A549 (cell line): ENCODE data around the gene LRRC31. TPM values are rescaled to one million over a fixed set of nuclear protein-coding genes. Genes with fewer than 3 reads are reported as not detected.

Experiments used
- ATAC-seq, 2 experiments: fragments of 200-7000 bp in 1 of 2; fragments of >200 bp in 1 of 2; cut with Nextera tagmentation in 1 of 2; cut with Tn5 transposase in 1 of 2; 3 replicates each; pipeline versions ENCODE4 v1.8.0 to v1.9.1; 2018 to 2020; ENCODE audit warnings: mild to moderate bottlenecking in 1 of 2, moderate library complexity in 1 of 2
- CTCF ChIA-PET: fragments of 300-600 bp; sonication (Branson Sonifier 250); formaldehyde crosslinking; extraction: SDS; loops from one replicate; lab custom pipeline; 2021; ENCODE audit warnings: antibody characterized with exemption, inconsistent platforms; lab: Yijun Ruan, JAX
- POLR2A ChIA-PET: fragments of 350-600 bp; formaldehyde crosslinking; extraction: SDS; loops from one replicate; lab custom pipeline; 2021; ENCODE audit warnings: antibody characterized with exemption, inconsistent platforms; lab: Yijun Ruan, JAX
- DNase-seq, 2 experiments: peaks; one replicate each; pipeline versions ENCODE4 v3.0.0 to v3.0.0-alpha.2; 2011 to 2016; ENCODE audit warnings: low read depth in 1 of 2, low spot score in 1 of 2
- FAIRE-seq: peaks from 2 replicates; lab custom pipeline; 2011; peaks lifted over from hg19 to GRCh38; lab: Jason Lieb, UNC
- H3K27ac ChIP-seq, 2 experiments: fragments of >200 bp; sonication (Bioruptor Twin); formaldehyde crosslinking; 3 replicates each; pipeline ENCODE4 v1.5.1; 2016 to 2017
- H3K4me1 ChIP-seq: fragments of >200 bp; sonication (Bioruptor Twin); formaldehyde crosslinking; 3 replicates; pipeline ENCODE4 v1.6.1; 2016
- H3K4me2 ChIP-seq: fragments of >200 bp; sonication (Bioruptor Twin); formaldehyde crosslinking; 3 replicates; pipeline ENCODE4 v1.6.1; 2016
- H3K4me3 ChIP-seq: fragments of >200 bp; sonication (Bioruptor Twin); formaldehyde crosslinking; 3 replicates; pipeline ENCODE4 v1.5.1; 2016
- H3K9me3 ChIP-seq: fragments of >200 bp; sonication (Bioruptor Twin); formaldehyde crosslinking; 3 replicates; pipeline ENCODE4 v1.6.1; 2016
- CBX2 ChIP-seq: fragments of 200-600 bp; sonication (generic); IDR thresholded peaks from 2 replicates; pipeline ENCODE4 v1.6.1; 2016; ENCODE audit warnings: low read depth, mild to moderate bottlenecking, borderline replicate concordance
- CBX8 ChIP-seq: fragments of 200-600 bp; sonication (generic); IDR thresholded peaks from 2 replicates; pipeline ENCODE4 v1.6.1; 2016
- CHD2 ChIP-seq: fragments of 150-350 bp; IDR thresholded peaks from 2 replicates; pipeline ENCODE4 v1.6.1; 2014; ENCODE audit warnings: low read length; ENCODE audit not compliant: partially characterized antibody
- CHD4 ChIP-seq: fragments of 200-600 bp; sonication (generic); IDR thresholded peaks from 2 replicates; pipeline ENCODE4 v1.6.1; 2016; ENCODE audit warnings: antibody characterized with exemption, mild to moderate bottlenecking, borderline replicate concordance
- CTCF ChIP-seq: fragments of >200 bp; sonication (Bioruptor Twin); formaldehyde crosslinking; IDR thresholded peaks from 3 replicates; pipeline ENCODE4 v1.5.1; 2016
- EHMT2 ChIP-seq: fragments of 200-600 bp; sonication (generic); IDR thresholded peaks from 2 replicates; pipeline ENCODE4 v1.6.1; 2016; ENCODE audit warnings: antibody characterized with exemption, low read depth, mild to moderate bottlenecking, moderate library complexity
- FOXS1 ChIP-seq: fragments of 250-450 bp; sonication (Bioruptor Pico); IDR thresholded peaks from 2 replicates; pipeline ENCODE4 v1.5.0; 2020; ENCODE audit warnings: mild to moderate bottlenecking, moderate library complexity
- HEYL ChIP-seq: fragments of 250-450 bp; sonication (Bioruptor Pico); IDR thresholded peaks from 2 replicates; pipeline ENCODE4 v1.8.0; 2021; ENCODE audit warnings: mild to moderate bottlenecking, moderate library complexity
- HOXB5 ChIP-seq: fragments of 250-450 bp; sonication (Bioruptor Pico); IDR thresholded peaks from 2 replicates; pipeline ENCODE4 v1.5.0; 2020; ENCODE audit warnings: mild to moderate bottlenecking, moderate library complexity
- JUN ChIP-seq, 2 experiments: fragments of >200 bp; sonication (Bioruptor Twin); formaldehyde crosslinking; IDR thresholded peaks; 2 replicates in 1 of 2; 3 replicates in 1 of 2; pipeline ENCODE4 v1.6.1; 2016 to 2017
- JUNB ChIP-seq: fragments of >200 bp; sonication (Bioruptor Twin); formaldehyde crosslinking; IDR thresholded peaks from 2 replicates; pipeline ENCODE4 v1.6.1; 2016
- MAFK ChIP-seq: fragments of 450-650 bp; IDR thresholded peaks from 2 replicates; pipeline ENCODE4 v1.6.1; 2014; ENCODE audit not compliant: partially characterized antibody
- MAX ChIP-seq: IDR thresholded peaks from 2 replicates; pipeline ENCODE4 v1.6.1; 2012
- MYC ChIP-seq: IDR thresholded peaks from 2 replicates; pipeline ENCODE4 v1.6.1; 2012; ENCODE audit warnings: mild to moderate bottlenecking, inconsistent platforms, low read length, improper control_type of control experiment, borderline replicate concordance
- RAD21 ChIP-seq, 2 experiments: fragments of >200 bp in 1 of 2; sonication (Bioruptor Twin) in 1 of 2; formaldehyde crosslinking in 1 of 2; IDR thresholded peaks in 1 of 2; conservative IDR thresholded peaks in 1 of 2; 2 replicates in 1 of 2; 3 replicates in 1 of 2; pipeline ENCODE4 v1.6.1; 2012 to 2018; ENCODE audit warnings: inconsistent platforms in 1 of 2
- RCOR1 ChIP-seq: fragments of 150-350 bp; IDR thresholded peaks from 2 replicates; pipeline ENCODE4 v1.6.1; 2014; ENCODE audit warnings: antibody characterized with exemption, low read length, low read depth
- RNF2 ChIP-seq: fragments of 200-600 bp; sonication (generic); IDR thresholded peaks from 2 replicates; pipeline ENCODE4 v1.6.1; 2016; ENCODE audit warnings: low read depth, mild to moderate bottlenecking, antibody characterized with exemption, moderate library complexity, borderline replicate concordance
- WGBS: methylation state at CpG from one replicate; pipeline ENCODE4 v1.1.6; 2017; ENCODE audit errors: missing lambda C conversion rate; 5-methylcytosine and 5-hydroxymethylcytosine counted together
- polyA plus RNA-seq, 4 experiments: library from polyadenylated mRNA; depleted of rRNA in 3 of 4; stranded (reverse); fragments of >200 nt; fragmentation: RNase III in 1 of 4; extraction: RNeasy Plus Mini Kit Qiagen cat#74134 plus additional on column Dnase treatment in 1 of 4; gene quantifications; 2 replicates in 3 of 4; 3 replicates in 1 of 4; pipeline ENCODE4 v1.2.3, GENCODE V29; 2011 to 2017
- TF ChIP-seq, protein P1 (sequence below): fragments of 450-650 bp; IDR thresholded peaks from 2 replicates; pipeline ENCODE4 v1.6.1; 2014; ENCODE audit warnings: antibody characterized with exemption
- TF ChIP-seq, protein P2 (sequence below): fragments of 150-350 bp; IDR thresholded peaks from 2 replicates; pipeline ENCODE4 v1.6.1; 2014; ENCODE audit warnings: low read depth, mild to moderate bottlenecking, low read length
- TF ChIP-seq, protein P3 (sequence below): fragments of 200-600 bp; sonication (generic); IDR thresholded peaks from 2 replicates; pipeline ENCODE4 v1.6.1; 2016; ENCODE audit warnings: antibody characterized with exemption, mild to moderate bottlenecking, moderate library complexity

LRRC31 gene
- polyA plus RNA-seq, 2 of the 4 experiments (the other 2 are of a cell fraction): 0.04 to 0.27 TPM

DNA sequence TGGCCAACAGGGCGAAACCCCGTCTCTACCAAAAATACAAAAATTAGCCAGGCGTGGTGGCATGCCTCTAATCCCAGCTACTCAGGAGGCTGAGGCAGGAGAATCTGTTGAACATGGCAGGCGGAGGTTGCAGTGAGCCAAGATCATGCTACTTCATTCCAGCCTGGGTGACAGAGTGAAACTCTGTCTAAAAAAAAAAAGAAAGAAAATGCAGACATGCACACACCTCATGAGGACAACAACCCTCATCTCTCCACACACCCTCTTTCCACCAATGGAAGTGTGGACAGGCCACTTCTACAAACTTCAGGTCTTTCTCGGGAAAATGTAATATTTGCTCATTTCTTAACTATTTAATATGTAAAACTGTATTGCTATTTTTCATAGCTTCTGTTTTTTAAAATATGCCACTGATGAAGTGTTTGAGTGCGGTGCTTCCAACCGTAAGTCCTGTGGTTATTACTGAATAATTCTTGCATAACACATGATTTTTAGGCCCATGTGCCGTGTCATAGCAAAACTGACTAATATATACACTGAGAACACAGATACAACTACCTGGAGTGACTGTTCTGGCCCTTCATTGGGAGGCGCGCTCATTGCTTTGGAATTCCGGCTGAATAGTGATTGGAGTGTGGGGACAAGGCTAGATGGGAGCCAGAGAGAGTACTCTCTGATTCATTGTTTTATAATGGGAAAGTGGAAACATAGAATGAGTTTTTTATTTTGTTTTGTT, 23.1 kb downstream of the LRRC31 start (continued):
- TF ChIP-seq FOXS1: no peak

DNA sequence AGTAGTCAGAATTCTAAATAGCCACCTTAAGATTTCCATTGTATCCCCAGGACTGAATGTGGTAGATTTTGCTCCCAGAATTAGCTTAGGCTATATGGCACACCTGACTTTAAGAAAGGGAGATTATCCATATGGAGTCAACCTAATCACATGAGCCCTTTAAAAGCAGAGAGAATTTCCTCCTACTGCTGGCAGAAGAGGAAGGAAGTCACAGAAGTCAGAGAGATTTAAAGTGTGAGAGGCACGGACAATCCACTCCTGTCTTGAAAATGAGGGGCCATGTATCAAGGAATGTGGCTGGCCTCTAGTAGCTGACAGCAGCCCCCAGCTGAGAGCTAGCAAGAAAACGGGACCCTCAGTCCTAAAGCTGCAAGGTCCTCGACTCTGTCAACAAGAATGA, 26.8 kb downstream of the LRRC31 start:
- no peak for DNase-seq
- CTCF ChIA-PET: no interaction called here
- 26% methylated on average over 3 of the region's 3 CpGs for WGBS
- no peak for FAIRE-seq
- POLR2A ChIA-PET: no interaction called here
- Histone ChIP-seq H3K9me3 (no peaks in the 10 kb centered on the region), H3K4me1 (no peaks in the 10 kb centered on the region), H3K4me2 (no peak overlapping the region), H3K27ac (no peak overlapping the region), H3K4me3 (no peak overlapping the region)
- no peak for ATAC-seq
- TF ChIP-seq RCOR1 (no peak), CHD4 (no peak), CBX8 (no peak), CTCF (no peak)

DNA sequence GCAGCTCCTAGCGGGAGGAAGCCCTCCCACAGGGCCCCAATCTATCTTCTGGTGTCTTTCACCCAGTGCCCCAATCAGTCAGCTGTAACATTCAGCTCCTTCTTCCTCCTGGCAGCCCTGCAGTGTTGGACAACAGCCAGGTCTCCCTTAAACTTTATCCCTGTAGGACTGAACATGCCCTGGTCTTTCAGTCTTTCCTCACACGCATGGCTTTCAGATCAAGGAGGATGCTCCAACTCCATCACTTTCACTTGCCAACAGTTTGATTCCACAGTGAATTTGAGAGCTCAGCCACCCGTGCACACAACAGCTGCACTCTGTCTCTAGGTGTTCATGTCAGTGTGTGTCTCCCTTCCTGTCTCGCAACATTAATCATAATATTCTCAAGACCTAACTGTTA, 28.6 kb downstream of the LRRC31 start:
- DNase-seq (no peak), FAIRE-seq (no peak), ATAC-seq (peak in 1 of 2 experiments; percentile 50; a peak in 1 of 6 replicates)
- Histone ChIP-seq H3K4me2 (no peak overlapping the region), H3K27ac (no peak overlapping the region), H3K4me3 (no peak overlapping the region), H3K9me3 (no peaks in the 10 kb centered on the region), H3K4me1 (no peaks in the 10 kb centered on the region)
- 45% methylated on average over 4 of the region's 4 CpGs for WGBS
- TF ChIP-seq CBX2: no peak
- TF ChIP-seq RAD21 (conservative IDR thresholded peaks at IDR 0.05 in 1 of 2, IDR thresholded peaks at IDR 0.05 in 1 of 2): no peak
- TF ChIP-seq EHMT2: no peak
- TF ChIP-seq MAFK: no peak
- TF ChIP-seq, protein P1, sequence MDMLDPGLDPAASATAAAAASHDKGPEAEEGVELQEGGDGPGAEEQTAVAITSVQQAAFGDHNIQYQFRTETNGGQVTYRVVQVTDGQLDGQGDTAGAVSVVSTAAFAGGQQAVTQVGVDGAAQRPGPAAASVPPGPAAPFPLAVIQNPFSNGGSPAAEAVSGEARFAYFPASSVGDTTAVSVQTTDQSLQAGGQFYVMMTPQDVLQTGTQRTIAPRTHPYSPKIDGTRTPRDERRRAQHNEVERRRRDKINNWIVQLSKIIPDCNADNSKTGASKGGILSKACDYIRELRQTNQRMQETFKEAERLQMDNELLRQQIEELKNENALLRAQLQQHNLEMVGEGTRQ: no peak
- no peak for TF ChIP-seq MYC
- TF ChIP-seq, protein P2, sequence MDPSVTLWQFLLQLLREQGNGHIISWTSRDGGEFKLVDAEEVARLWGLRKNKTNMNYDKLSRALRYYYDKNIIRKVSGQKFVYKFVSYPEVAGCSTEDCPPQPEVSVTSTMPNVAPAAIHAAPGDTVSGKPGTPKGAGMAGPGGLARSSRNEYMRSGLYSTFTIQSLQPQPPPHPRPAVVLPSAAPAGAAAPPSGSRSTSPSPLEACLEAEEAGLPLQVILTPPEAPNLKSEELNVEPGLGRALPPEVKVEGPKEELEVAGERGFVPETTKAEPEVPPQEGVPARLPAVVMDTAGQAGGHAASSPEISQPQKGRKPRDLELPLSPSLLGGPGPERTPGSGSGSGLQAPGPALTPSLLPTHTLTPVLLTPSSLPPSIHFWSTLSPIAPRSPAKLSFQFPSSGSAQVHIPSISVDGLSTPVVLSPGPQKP: no peak
- no peak for TF ChIP-seq JUN (IDR thresholded peaks at IDR 0.05)
- TF ChIP-seq HOXB5 (CRISPR knock-in tag): no peak
- TF ChIP-seq RNF2: no peak
- no peak for TF ChIP-seq HEYL (CRISPR knock-in tag)
- no peak for TF ChIP-seq MAX
- TF ChIP-seq CHD2: no peak
- no peak for TF ChIP-seq JUNB
- TF ChIP-seq, protein P3, sequence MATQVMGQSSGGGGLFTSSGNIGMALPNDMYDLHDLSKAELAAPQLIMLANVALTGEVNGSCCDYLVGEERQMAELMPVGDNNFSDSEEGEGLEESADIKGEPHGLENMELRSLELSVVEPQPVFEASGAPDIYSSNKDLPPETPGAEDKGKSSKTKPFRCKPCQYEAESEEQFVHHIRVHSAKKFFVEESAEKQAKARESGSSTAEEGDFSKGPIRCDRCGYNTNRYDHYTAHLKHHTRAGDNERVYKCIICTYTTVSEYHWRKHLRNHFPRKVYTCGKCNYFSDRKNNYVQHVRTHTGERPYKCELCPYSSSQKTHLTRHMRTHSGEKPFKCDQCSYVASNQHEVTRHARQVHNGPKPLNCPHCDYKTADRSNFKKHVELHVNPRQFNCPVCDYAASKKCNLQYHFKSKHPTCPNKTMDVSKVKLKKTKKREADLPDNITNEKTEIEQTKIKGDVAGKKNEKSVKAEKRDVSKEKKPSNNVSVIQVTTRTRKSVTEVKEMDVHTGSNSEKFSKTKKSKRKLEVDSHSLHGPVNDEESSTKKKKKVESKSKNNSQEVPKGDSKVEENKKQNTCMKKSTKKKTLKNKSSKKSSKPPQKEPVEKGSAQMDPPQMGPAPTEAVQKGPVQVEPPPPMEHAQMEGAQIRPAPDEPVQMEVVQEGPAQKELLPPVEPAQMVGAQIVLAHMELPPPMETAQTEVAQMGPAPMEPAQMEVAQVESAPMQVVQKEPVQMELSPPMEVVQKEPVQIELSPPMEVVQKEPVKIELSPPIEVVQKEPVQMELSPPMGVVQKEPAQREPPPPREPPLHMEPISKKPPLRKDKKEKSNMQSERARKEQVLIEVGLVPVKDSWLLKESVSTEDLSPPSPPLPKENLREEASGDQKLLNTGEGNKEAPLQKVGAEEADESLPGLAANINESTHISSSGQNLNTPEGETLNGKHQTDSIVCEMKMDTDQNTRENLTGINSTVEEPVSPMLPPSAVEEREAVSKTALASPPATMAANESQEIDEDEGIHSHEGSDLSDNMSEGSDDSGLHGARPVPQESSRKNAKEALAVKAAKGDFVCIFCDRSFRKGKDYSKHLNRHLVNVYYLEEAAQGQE: no peak
- POLR2A ChIA-PET: no interaction called here
- CTCF ChIA-PET: interaction anchor here (1.9 kb wide), 1 partner anchor 21 kb away, joined by 8 read pairs; no protein-coding TSS in a partner anchor
